NCI-H526 treated with DMSO at 0.1 percent for 48 hours (cell line): ENCODE measurements around the gene MTA3.
"Not testable (repeated sequence)": the region's sequence is repeated elsewhere in the genome, so short reads cannot be mapped to it uniquely, and the experiment has no call there.

ENCODE experiments used
- DNase-seq: peaks from one replicate; lab custom pipeline; 2025; lab: John Stamatoyannopoulos, UW

MTA3 gene

GRCh38 chr2:42567364-42567763 lies 1.1 kb upstream of the MTA3 start:
- DNase-seq = peak; percentile 66

GRCh38 chr2:42567806-42568400 lies 529 bp upstream of the MTA3 start:
- DNase-seq = peak; percentile 90

GRCh38 chr2:42569116-42569711 lies 782 bp downstream of the MTA3 start:
- peak; percentile 21 for DNase-seq

GRCh38 chr2:42569883-42570282 lies 1.5 kb downstream of the MTA3 start:
- DNase-seq = peak; percentile 26

GRCh38 chr2:42572297-42573081 lies 4.1 kb downstream of the MTA3 start:
- no peak for DNase-seq

- DNase-seq = no peak
Observed at GRCh38 chr2:42573256-42573655, 4.8 kb downstream of the MTA3 start.

- no peak for DNase-seq
Observed at GRCh38 chr2:42575458-42576064, 7.1 kb downstream of the MTA3 start.

GRCh38 chr2:42578621-42579020 lies 10.2 kb downstream of the MTA3 start:
- DNase-seq = peak; percentile 23

GRCh38 chr2:42581257-42581656 lies 12.8 kb downstream of the MTA3 start:
- DNase-seq = no peak

- DNase-seq = not testable (repeated sequence)
Observed at GRCh38 chr2:42584628-42585027, 16.2 kb downstream of the MTA3 start.

- no peak for DNase-seq
Observed at GRCh38 chr2:42585779-42586178, 17.3 kb downstream of the MTA3 start.

GRCh38 chr2:42587526-42588117 lies 19.2 kb downstream of the MTA3 start:
- DNase-seq = no peak

- no peak for DNase-seq
Observed at GRCh38 chr2:42588121-42588520, 19.7 kb downstream of the MTA3 start.

GRCh38 chr2:42590176-42590575 lies 21.7 kb downstream of the MTA3 start:
- DNase-seq = no peak

GRCh38 chr2:42593282-42593681 lies 24.9 kb downstream of the MTA3 start:
- no peak for DNase-seq

GRCh38 chr2:42598656-42599055 lies 30.2 kb downstream of the MTA3 start:
- DNase-seq = no peak

- no peak for DNase-seq
Observed at GRCh38 chr2:42601076-42601475, 32.6 kb downstream of the MTA3 start.

GRCh38 chr2:42602218-42602875 lies 33.9 kb downstream of the MTA3 start:
- no peak for DNase-seq

GRCh38 chr2:42602876-42603219 lies 34.4 kb downstream of the MTA3 start:
- DNase-seq = no peak

- not testable (repeated sequence) for DNase-seq
Observed at GRCh38 chr2:42604341-42604867, 36.0 kb downstream of the MTA3 start.

GRCh38 chr2:42606166-42606565 lies 37.7 kb downstream of the MTA3 start:
- not testable (repeated sequence) for DNase-seq
